ENCODE results near the gene IL17C. TPM values are rescaled to one million over a fixed set of nuclear protein-coding genes. Genes with fewer than 3 reads are reported as not detected.

Gene IL17C
- total and polyA plus RNA-seq, 11 donors, result not detected

GRCh38 chr16:88688013-88688778, 49.8 kb downstream of the IL17C start:
- Histone ChIP-seq H3K4me1 (peaks cover 0 to 48% (median 22%) of the 10 kb centered on the region in 12 donors), H3K4me3 (no peak overlapping the region), H3K27me3 (peaks cover 0 to 73% (median 13%) of the 10 kb centered on the region in 9 donors), H3K9me3 (no peaks in the 10 kb centered on the region), H3K36me3 (no peaks in the 10 kb centered on the region), H3K27ac (no peak overlapping the region)
- intact Hi-C loops (cut with DNase I), result no loop called here
- 31 to 39% (median 31%) methylated on average over 20 to 28 of the region's 28 CpGs for WGBS, 4 donors
- peak in 2 of 5 donors; percentile 26 to 50 for DNase-seq
- peak in 1 of 4 donors; percentile 21 for ATAC-seq
- TF ChIP-seq, protein P1, sequence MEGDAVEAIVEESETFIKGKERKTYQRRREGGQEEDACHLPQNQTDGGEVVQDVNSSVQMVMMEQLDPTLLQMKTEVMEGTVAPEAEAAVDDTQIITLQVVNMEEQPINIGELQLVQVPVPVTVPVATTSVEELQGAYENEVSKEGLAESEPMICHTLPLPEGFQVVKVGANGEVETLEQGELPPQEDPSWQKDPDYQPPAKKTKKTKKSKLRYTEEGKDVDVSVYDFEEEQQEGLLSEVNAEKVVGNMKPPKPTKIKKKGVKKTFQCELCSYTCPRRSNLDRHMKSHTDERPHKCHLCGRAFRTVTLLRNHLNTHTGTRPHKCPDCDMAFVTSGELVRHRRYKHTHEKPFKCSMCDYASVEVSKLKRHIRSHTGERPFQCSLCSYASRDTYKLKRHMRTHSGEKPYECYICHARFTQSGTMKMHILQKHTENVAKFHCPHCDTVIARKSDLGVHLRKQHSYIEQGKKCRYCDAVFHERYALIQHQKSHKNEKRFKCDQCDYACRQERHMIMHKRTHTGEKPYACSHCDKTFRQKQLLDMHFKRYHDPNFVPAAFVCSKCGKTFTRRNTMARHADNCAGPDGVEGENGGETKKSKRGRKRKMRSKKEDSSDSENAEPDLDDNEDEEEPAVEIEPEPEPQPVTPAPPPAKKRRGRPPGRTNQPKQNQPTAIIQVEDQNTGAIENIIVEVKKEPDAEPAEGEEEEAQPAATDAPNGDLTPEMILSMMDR (IDR thresholded peaks at IDR 0.05), result no peak
- TF ChIP-seq POLR2A (IDR thresholded peaks at IDR 0.05), result no peak

Other genes starting within 250 kb of the IL17C start
- gene ZFPM1, start 185.3 kb upstream of the IL17C start, total RNA-seq, result 1 to 10 TPM; 1.3 to 6.1 (median 4.1) TPM
- gene ZFPM1, start 185.3 kb upstream of the IL17C start, polyA plus RNA-seq, result 1 to 10 TPM; 1.6 to 6.3 TPM
- gene ZC3H18, start 68.2 kb upstream of the IL17C start, total RNA-seq, result 10 to 100 TPM in 8 of 9 donors, 1 to 10 TPM in 1; 8.4 to 28.4 (median 21.9) TPM
- 10 to 100 TPM; 20.5 to 23.7 TPM for gene ZC3H18, start 68.2 kb upstream of the IL17C start, polyA plus RNA-seq
- 100 to 1,000 TPM in 1 of 9 donors, 10 to 100 TPM in 8; 22.6 to 227 (median 34.4) TPM for gene CYBA, start 12.5 kb downstream of the IL17C start, total RNA-seq
- gene CYBA, start 12.5 kb downstream of the IL17C start, polyA plus RNA-seq, result 10 to 100 TPM; 46.5 to 48.8 TPM
- gene MVD, start 24.5 kb downstream of the IL17C start, total RNA-seq, result 10 to 100 TPM; 17.5 to 26.8 (median 20.6) TPM
- gene MVD, start 24.5 kb downstream of the IL17C start, polyA plus RNA-seq, result 10 to 100 TPM; 22.3 to 41.2 TPM
- 1 to 10 TPM in 6 of 9 donors, under 1 TPM in 3; 0.76 to 9.5 (median 1.4) TPM for gene SNAI3, start 47.9 kb downstream of the IL17C start, total RNA-seq
- gene SNAI3, start 47.9 kb downstream of the IL17C start, polyA plus RNA-seq, result 1 to 10 TPM; 1.7 to 4.4 TPM
- gene RNF166, start 67.8 kb downstream of the IL17C start, total RNA-seq, result 10 to 100 TPM in 8 of 9 donors, 1 to 10 TPM in 1; 9.3 to 28.5 (median 15.4) TPM
- gene RNF166, start 67.8 kb downstream of the IL17C start, polyA plus RNA-seq, result 10 to 100 TPM; 14.7 to 21.8 TPM
- gene CTU2, start 67.9 kb downstream of the IL17C start, total RNA-seq, result 10 to 100 TPM in 7 of 9 donors, 1 to 10 TPM in 2; 6.5 to 20.8 (median 12.3) TPM
- 10 to 100 TPM; 16.0 to 20.8 TPM for gene CTU2, start 67.9 kb downstream of the IL17C start, polyA plus RNA-seq
- gene PIEZO1, start 146.6 kb downstream of the IL17C start, total RNA-seq, result 10 to 100 TPM; 14.2 to 59.7 (median 19.7) TPM
- gene PIEZO1, start 146.6 kb downstream of the IL17C start, polyA plus RNA-seq, result 10 to 100 TPM; 31.2 to 45.0 TPM
- gene CDT1, start 165.2 kb downstream of the IL17C start, total RNA-seq, result 1 to 10 TPM in 4 of 9 donors, under 1 TPM in 5; 0.23 to 6.1 (median 0.70) TPM
- gene CDT1, start 165.2 kb downstream of the IL17C start, polyA plus RNA-seq, result under 1 TPM; 0.19 to 0.40 TPM
- 10 to 100 TPM; 26.6 to 75.8 (median 44.2) TPM for gene APRT, start 173.4 kb downstream of the IL17C start, total RNA-seq
- 100 to 1,000 TPM in 1 of 2 donors, 10 to 100 TPM in 1; 62.6 to 129 TPM for gene APRT, start 173.4 kb downstream of the IL17C start, polyA plus RNA-seq
- gene GALNS, start 218.4 kb downstream of the IL17C start, total RNA-seq, result 10 to 100 TPM; 10.7 to 22.7 (median 13.3) TPM
- gene GALNS, start 218.4 kb downstream of the IL17C start, polyA plus RNA-seq, result 10 to 100 TPM; 14.1 to 16.4 TPM
- 10 to 100 TPM; 20.3 to 65.7 (median 44.2) TPM for gene TRAPPC2L, start 218.6 kb downstream of the IL17C start, total RNA-seq
- gene TRAPPC2L, start 218.6 kb downstream of the IL17C start, polyA plus RNA-seq, result 10 to 100 TPM; 30.3 to 51.3 TPM
- gene PABPN1L, start 228.1 kb downstream of the IL17C start, total RNA-seq, result not detected
- not detected for gene PABPN1L, start 228.1 kb downstream of the IL17C start, polyA plus RNA-seq